CD4-positive, alpha-beta T cell treated with Interleukin-10 for 1 hour (primary cell): Measurements from ENCODE around the gene ZNF740.
"Not testable (repeated sequence)": the region's sequence is repeated elsewhere in the genome, so short reads cannot be mapped to it uniquely, and the experiment has no call there.

Experiments used
- DNase-seq: peaks from one replicate; pipeline ENCODE4 v3.0.0-alpha.2; 2020

Gene ZNF740

DNA sequence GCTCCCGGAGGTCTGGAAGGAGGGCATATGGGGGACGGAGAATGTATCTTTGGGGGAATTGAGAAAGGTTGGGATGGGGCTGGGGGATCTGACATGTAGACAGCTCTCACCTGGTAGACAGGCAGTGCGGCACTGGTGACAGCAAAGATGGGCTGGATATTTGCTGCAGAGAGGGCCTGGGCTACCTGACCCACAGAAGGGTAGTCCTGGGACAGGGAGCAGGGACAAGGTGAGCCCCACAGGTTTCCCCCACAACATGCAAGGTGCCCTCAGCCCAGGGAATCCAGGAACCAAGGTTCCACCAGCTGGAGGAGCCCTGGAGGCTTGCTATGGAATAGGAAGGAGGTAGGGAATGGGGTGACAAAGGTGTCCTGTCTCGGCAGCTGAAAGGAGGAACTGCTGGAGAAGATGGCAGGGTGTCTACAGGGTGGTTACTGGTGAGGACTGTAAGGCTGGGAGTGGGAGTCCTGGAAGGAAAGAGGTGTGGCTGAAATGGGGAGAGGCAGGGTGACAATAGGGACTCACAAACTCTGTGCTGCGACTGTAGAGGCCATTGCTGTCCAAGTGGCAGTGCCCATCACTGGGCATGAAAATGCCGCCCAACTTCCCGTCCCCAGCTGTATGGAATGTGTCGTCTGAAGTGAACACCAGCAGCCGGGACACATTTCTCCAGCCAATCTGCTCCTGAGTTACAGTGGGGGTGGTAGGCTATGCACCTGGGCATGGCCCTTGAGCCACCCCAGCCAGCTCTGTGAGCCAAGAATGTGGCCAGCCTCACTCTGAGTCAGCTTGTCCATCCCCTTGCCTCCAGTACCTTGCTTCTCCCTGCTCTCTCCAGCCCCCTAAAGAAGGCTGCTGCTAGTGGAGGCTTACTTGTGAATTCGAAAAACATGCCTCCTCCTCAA, 15.2 kb downstream of the ZNF740 start:
- DNase-seq = no peak

DNA sequence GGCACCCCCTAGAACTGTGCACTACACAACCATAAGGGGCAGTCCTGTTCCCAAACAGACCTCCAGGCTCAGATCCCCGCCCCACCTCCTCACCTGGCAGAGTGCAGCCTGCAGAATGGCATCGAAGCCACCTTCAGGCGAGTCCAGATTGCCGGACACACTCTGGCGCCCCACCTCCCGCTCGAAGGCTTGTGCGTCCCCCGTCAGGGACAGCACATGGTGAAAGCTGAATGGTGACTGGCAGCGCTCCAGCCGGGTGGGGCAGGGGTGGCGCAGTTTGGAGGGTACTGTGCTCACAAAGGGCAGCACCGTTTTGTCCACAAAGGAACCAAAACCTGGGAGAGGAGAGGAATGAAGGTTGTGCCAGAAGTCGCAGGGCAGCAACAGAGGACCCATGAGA, 16.0 kb downstream of the ZNF740 start:
- no peak for DNase-seq

DNA sequence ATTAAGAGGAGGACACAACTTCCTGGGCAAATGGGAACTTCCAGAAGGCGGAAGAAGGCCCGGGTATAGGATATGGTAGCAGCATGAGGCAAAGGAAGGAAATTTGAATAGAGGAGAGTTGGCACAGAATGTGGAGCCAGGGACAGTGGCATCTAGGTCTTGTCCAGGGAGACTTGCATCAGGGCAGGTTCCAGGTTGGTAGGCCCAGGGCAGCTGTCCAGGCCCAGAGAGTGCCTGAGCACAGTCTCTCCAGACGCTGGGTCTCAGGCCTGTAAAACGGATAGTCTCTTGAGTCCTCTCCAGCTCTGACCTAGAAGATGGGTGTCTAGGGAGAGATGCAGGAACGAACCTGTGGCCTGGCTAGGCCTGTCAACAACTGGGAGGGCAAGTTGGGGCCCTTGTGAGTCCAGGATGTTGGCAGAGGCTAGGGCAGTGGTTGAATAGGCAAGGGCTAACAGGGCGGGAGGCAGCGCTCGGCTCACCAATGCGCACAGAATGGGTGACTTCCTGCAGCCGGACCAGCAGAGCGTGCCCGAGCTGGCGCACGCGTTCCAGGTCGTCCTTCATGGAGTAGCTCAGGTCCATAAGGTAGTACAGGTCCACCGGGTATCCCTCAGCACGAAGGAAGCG, 16.6 kb downstream of the ZNF740 start:
- DNase-seq = no peak

DNA sequence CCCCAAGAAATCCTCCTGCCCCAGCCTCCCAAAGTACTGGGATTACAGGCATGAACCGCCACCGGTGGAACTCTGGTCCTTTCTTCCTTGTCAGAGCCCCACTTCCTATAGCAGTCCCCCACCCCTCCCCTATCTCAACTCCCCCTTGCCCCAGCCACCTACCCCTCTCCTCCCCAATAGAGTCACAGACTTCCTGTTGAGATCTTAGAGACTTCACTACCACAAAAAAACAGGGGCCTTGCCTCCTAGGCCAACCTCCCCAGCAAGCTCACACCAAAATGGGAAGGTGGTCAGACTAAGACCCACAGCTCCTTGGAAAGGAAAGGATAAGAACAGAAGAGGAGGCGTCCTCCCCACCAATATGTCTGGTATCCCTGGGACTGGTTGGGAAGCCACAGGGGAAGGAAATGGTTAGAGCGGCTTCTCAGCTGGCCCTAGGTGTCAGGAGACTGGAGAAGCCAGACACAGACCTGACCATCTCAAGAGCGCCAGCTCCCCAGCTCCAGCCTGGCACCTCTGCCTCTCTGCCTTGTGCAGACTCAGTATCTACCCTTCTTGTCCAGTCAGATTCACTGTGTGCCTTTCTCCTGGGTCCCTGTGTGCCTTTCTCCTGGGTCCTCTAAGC, 18.1 kb downstream of the ZNF740 start:
- DNase-seq = peak; percentile 47

DNA sequence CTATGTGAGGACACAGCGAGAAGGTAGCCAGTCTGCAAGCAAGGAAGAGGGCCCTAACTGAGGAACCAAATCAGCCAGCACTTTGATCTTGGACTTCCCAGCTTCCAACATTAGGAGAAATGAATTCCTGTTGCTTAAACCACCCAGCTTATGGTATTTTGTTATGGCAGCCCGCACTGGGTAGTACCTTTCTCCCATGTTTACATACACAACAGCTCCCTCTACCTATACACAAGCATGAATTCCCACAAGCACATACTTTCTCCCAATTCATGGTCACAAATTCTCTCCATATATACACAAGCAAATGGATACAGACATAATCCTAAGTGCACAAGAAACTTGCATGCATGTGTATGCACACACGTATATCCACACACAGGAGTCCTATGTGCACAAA, 19.2 kb downstream of the ZNF740 start:
- no peak for DNase-seq

DNA sequence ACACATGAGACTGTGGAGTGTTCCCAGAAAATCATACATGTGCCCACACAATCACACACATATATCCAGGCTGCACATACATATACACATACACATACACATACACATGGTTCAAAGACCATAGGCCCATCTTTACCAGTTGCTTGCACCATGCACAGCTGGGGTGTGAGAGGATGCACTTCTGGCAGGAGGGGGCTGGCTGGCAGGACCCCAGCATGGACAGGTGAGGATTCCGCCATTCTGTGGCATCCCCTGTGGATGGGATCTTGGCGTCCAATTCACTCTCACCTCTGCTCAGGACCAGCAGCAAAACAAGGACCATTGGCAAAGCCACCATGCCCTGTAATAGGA, 19.6 kb downstream of the ZNF740 start:
- no peak for DNase-seq

DNA sequence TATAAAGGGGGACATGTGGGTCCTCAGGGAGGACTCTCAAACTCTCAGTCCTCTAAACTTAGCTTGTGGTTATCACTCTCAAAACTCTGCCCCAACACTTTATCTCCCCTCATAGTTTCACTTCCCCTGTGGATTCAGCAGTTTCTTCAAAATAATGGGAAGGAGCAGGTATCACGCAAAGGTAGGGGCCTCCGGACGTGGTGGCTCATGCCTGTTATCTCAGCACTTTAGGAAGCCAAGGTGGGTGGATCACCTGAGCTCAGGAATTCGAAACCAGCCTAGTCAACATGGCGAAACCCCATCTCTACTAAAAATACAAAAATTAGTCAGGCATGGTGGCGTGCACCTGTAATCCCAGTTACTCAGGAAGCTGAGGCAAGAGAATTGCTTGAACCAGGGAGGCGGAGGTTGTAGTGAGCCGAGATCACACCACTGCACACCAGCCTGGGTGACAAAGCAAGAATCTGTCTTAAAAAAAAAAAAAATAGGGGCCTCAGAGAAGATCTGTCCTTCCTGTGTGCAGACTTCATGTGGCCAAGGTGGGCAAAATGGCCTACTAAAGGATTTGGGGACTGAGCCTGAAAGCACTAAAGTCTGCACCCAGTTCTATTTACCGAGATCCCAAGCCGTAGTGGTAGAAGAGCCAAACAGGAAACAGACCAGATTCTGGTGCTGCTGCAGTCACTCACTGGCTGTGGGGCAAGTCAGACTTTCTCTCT, 20.1 kb downstream of the ZNF740 start:
- no peak for DNase-seq

DNA sequence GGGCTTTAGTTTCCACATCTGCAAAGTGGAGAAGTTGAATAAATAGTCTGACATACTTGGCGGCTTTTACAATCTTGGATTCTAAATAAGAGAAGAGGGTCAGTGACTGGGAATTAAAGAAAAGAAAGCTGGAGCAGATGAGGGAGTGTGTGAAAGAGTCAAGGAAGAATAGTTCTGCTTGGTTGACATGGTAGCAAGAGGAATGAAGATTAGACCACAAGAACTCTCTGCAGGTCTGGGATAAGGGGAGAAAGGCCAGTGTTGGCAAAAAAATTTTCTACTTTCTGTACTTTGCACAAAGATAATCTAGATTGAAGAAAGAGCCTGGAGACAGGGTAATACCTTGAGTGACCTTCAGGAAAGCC, 20.6 kb downstream of the ZNF740 start:
- no peak for DNase-seq

DNA sequence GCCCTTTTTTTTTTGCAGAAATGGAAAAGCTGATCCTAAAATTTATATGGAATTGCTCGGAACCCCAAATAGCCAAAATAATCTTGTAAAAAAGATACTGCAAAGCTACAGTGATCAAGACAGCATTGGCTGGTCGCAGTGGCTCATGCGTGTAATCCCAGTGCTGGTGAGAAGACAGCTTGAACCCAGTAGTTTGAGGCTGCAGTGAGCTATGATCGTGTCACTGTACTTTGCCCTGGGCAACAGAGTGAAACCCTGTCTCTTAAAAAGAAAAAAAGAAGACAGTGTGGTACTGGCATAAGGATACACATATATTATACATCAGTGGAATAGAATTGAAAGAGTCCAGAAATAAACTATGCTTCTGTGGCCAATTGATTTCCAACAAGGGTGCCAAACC, 21.1 kb downstream of the ZNF740 start:
- DNase-seq = no peak

DNA sequence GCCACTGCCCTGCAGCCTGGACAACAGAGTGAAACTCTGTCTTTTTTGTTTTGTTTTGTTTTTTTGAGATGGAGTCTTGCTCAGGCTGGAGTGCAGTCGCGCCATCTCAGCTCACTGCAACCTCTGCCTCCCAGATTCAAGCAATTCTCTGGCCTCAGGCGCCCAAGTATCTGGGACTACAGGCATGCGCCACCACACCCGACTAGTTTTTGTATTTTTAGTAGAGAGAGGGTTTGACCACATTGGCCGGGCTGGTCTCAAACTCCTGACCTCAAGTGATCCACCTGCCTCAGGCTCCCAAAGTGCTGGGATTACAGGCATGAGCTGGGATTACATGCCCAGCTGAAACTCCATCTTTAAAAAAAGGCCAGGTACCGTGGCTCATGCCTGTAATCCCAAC, 21.8 kb downstream of the ZNF740 start:
- not testable (repeated sequence) for DNase-seq

DNA sequence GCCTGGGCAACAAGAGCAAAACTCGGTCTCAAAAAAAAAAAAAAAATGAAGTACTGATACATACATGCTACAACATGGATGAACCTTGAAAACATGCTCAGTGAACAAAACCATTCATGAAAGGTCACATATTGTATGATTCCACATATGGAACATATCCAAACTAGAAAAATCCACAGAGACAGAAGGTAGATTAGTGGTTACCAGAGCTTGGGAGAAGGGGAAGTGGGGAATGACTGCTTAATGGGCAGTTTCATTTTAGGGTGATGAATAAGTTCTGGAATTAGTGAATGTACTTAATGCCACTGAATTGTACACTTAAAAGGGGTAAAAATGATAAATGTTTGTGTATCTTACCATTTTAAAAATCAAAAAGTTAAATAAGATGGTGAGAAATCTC, 23.8 kb downstream of the ZNF740 start:
- no peak for DNase-seq

DNA sequence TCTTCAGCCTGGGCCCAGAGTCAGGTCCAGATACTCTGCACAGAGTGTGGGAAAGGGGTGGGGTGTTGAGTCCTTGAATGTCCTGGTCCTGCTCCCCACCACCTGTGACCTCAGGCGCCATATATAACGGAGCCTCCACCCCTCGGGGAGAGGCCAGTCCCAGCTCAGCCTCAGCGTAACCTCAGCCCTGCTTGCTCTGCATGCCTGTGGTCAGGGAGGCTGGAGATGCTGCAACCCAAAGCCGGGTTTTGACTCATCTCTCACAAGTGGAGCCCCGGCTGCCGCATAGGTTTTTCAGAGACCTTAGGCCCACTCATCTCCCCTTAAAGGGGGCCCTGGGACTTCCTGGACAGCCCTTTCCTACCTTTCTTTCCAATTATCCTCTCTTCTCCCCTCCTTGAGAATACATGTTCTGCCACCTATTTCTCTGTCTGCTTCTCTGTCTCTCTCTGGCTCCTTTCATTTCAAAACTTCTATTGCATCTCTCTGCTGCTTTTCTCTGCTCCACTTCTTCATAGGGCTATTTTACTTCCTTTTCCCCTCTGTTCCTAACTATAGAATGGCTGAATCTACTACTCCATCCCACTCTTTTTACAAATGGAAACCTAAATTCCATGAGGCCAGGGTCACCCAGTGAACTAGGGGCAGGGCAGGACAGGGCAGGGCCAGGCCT, 25.4 kb downstream of the ZNF740 start:
- DNase-seq = peak; percentile 56

DNA sequence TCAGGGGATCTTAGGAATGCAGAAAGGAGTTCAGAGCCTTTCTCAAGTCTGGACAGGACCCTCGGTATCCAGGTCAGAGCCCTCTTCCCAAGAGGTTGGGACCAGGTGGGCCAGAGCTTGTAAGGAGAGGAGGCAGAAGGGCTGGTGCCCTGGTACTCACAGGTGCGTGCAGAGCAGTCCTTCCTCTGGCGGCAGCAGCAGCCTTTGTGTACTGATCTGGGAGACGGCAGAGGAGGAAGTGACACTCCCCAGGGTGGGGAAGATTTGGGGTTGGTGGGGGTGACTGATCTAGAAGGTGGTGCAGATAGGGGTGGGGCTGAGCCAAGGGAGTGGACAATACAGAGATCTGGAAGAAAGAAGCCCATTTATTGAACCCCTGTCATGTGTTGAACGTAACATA, 26.5 kb downstream of the ZNF740 start, which contains the start of gene ITGB7:
ITGB7 (minus strand) TSS at position 210 of the 400 bp plus-strand sequence. CDS start 6,808 bp downstream, outside the sequence.
- peak; percentile 77 for DNase-seq

DNA sequence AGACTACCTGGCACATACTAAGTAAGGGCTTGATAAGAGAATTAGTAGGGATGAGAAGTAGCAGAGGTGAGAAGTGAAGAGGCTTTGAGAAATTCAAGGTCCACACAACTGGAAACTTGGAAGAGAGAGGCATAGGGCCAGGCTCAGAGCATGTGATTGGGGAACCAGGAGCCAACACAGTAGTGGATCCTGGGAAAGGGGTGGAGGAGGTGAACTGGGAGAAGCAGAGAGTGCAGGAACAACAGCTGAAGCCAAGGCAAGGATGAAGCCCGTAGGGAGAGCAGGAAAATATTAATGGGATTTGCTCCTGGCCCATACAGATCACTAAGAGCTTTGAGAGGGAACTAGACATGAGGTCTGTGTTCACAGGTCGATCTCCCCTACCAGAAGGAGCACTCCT, 27.9 kb downstream of the ZNF740 start:
- no peak for DNase-seq

DNA sequence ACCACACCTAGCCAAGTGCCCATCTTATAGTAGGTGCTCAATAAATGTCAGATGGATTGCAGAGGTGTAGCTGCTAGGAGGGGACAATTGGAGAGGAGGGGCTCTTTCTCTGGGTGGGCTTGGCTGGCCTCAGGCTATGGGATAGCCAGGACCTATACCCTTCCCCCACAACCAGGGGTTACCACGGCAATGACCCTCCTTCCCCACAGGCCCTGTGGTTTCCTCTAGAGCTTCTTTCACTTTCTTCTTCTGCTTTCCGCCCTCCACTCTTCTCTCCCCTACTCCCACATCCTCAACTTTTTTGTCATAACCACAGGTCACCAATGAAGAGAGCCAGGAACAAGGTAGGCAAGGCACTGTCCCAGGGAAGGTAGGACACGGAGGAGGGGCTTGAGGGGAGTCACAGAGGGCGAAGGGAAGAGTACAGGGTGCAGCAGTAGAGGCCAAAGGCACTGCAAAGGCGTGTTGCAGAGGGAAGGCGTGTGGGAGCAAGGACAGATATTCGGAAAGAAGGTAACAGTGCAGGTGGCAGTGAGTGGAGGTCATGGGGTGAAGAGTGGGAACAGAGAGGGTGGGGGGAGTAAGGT, 28.4 kb downstream of the ZNF740 start:
- DNase-seq = peak; percentile 46

DNA sequence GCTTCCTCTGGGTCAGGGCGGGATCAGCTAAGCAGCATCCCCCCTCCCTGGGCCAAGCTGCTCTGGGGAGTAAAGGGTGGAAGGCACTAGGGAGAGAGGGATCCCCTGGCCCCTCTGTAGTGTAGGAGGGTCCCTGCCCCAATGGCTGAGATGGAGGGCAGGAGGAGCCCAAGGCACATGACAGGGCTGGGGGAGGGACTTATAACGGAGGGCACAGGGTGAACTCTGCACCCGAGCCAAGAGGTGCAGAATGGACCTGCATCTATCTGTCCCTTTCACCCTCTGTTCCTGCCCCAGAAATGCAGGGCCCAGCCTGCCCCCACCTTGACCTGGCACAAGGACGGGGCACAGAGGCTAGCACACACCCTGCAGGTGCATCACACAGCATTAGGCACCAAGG, 30.3 kb downstream of the ZNF740 start:
- DNase-seq = no peak

DNA sequence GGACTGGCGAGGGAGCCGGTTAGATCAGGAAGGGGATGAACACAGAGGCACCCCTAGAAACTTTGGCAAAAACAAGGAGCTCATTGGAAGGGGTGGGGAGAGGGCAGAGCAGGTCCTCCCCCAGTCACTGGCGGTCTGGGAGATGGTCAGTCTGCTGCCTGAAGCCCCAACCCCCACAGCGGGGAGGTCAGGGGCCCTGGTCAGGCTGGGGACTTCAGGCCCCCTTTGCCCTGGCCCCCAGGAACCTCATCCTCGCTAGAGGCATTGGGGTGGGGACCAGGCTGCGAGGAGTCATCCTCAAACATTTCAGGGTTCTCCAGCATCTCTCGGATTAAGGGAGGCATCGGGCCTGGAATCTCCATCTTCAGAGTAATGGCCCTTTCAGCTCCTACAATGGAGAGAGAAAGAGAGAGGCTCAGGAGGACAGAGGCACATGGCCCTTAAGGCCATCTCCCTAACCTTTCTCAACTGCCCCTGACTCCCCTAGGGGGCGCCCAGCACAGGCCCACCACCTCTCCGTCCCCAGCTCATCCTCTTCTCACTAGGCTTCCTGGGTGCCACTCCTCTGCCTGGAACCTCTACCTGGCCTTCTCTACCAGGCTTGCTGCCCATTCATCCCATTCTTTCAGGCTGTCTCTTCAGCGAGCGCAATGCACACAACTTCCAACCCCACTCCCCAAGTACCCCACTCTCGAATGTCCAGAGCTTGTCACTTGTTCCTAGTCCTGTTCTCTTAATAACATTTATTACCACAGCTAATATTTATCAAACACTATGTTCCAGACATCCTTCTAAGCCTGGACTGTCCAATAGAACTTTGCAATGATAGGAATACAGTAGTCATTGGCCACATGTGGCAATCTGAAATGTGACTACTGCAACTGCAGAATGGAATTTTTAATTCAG, 31.2 kb downstream of the ZNF740 start:
- DNase-seq = peak; percentile 33

DNA sequence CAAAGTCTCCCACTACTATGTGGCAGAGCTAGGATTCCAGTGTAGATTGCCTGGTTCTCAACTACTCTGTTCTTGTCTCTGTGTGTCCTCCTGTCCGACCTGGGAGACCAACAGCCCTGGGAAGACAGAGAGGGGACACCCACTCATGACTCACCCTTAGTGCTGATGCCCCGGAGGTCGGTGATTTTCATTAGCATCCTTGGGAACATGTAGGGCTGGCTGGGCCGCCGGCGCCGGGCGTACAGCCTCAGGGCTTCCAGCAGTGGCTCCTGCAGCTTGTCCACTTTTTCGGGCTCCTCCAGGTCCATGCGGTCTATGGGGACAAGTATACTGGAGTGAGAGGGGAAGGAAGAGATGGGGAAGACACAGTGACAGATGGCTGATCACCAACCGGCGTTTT, 32.4 kb downstream of the ZNF740 start:
- no peak for DNase-seq

DNA sequence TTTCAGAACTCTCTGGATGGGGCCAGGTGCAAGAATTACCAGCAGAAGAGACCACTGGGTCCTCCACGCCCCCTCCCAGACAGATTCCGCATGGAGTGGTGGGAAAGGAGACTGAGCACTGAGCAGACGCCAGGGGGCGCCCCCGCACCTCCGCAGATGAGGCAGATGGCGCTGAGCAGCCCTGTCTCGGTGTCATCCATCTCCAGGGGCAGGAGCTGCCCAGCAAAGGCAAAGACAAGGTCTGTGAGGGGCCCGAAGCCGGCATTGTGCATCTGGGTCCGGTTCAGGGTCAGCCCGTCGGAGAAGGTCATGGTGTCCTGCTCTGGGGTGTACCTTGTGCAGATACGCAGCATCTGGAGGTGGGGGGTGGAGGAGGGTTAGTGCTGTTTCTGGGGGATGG, 32.8 kb downstream of the ZNF740 start:
- DNase-seq = peak; percentile 84

DNA sequence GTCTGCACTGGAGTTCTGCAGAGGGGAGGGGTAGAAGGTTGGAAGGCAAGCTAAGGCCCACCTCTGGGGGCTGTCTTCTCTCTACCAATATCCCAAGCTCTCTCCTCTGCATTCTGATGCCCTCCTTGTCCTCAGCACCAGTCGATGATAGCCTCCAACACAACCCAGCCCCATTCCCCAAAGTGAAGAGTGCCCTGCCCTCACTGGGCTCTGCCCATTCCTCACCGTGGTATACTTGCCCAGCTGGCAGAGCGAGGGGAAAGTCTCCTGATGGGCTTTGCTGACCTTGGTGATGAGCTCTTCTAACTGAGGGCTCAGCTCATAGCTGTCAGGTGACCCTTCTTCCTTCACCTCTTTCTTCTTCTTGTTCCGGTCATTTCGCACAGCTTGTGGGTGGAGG, 33.7 kb downstream of the ZNF740 start:
- no peak for DNase-seq
